ENCODE data around the gene ERC2.

ERC2 gene

GRCh38 chr3:55636300-55637195 lies 831.7 kb downstream of the ERC2 start:
- no peaks in the 10 kb centered on the region for H3K9me2 ChIP-seq (ENCODE audit: low read depth, low read length)
- no peak overlapping the region for H3K9ac ChIP-seq (ENCODE audit: low read length)
- no peak overlapping the region for H3K27ac ChIP-seq (ENCODE audit: low read depth, low read length, poor library complexity, severe bottlenecking)
- H3K4me3 ChIP-seq (ENCODE audit: low read depth, low read length, poor library complexity, severe bottlenecking): no peak overlapping the region
- no peak overlapping the region for H2AFZ ChIP-seq (ENCODE audit: low read length)
- TF ChIP-seq EZH2 (IDR thresholded peaks at IDR 0.05; ENCODE audit: borderline replicate concordance, low read length): no peak
- no peak for TF ChIP-seq CTCF (IDR thresholded peaks at IDR 0.05; ENCODE audit: low read length)
- H3F3A ChIP-seq (ENCODE audit: insufficient read depth, low read length): no peaks in the 10 kb centered on the region
- no peaks in the 10 kb centered on the region for H3K9me3 ChIP-seq (ENCODE audit: low read length)
- H3K4me1 ChIP-seq (ENCODE audit: insufficient read depth, low read length, severe bottlenecking): no peaks in the 10 kb centered on the region
- no peaks in the 10 kb centered on the region for H3K79me2 ChIP-seq (ENCODE audit: insufficient read depth, low read length)
- H4K20me1 ChIP-seq (ENCODE audit: insufficient read depth, low read length): no peaks in the 10 kb centered on the region
- no peaks in the 10 kb centered on the region for H3K27me3 ChIP-seq (ENCODE audit: insufficient read depth, low read length)
- no peaks in the 10 kb centered on the region for H3K36me3 ChIP-seq (ENCODE audit: insufficient read depth, low read length)
- H3K4me2 ChIP-seq (ENCODE audit: low read length): no peak overlapping the region

GRCh38 chr3:55634345-55634744 lies 833.9 kb downstream of the ERC2 start:
- Histone ChIP-seq H3K27ac (ENCODE audit: low read depth, low read length, poor library complexity, severe bottlenecking) (no peak overlapping the region), H3K9ac (ENCODE audit: low read length) (no peak overlapping the region), H3K36me3 (ENCODE audit: insufficient read depth, low read length) (no peaks in the 10 kb centered on the region), H3K4me1 (ENCODE audit: insufficient read depth, low read length, severe bottlenecking) (no peaks in the 10 kb centered on the region), H3K79me2 (ENCODE audit: insufficient read depth, low read length) (no peaks in the 10 kb centered on the region), H3K9me3 (ENCODE audit: low read length) (no peaks in the 10 kb centered on the region), H3K27me3 (ENCODE audit: insufficient read depth, low read length) (no peaks in the 10 kb centered on the region), H3F3A (ENCODE audit: insufficient read depth, low read length) (no peaks in the 10 kb centered on the region), H3K4me2 (ENCODE audit: low read length) (no peak overlapping the region), H2AFZ (ENCODE audit: low read length) (no peak overlapping the region), H3K4me3 (ENCODE audit: low read depth, low read length, poor library complexity, severe bottlenecking) (no peak overlapping the region), H3K9me2 (ENCODE audit: low read depth, low read length) (no peaks in the 10 kb centered on the region), H4K20me1 (ENCODE audit: insufficient read depth, low read length) (no peaks in the 10 kb centered on the region)
- TF ChIP-seq EZH2 (IDR thresholded peaks at IDR 0.05; ENCODE audit: borderline replicate concordance, low read length) (no peak), CTCF (IDR thresholded peaks at IDR 0.05; ENCODE audit: low read length) (no peak)

- H3K9ac ChIP-seq (ENCODE audit: low read length): no peak overlapping the region
- H3K79me2 ChIP-seq (ENCODE audit: insufficient read depth, low read length): no peaks in the 10 kb centered on the region
- no peaks in the 10 kb centered on the region for H3K9me2 ChIP-seq (ENCODE audit: low read depth, low read length)
- H3F3A ChIP-seq (ENCODE audit: insufficient read depth, low read length): no peaks in the 10 kb centered on the region
- H3K36me3 ChIP-seq (ENCODE audit: insufficient read depth, low read length): no peaks in the 10 kb centered on the region
- H3K4me3 ChIP-seq (ENCODE audit: low read depth, low read length, poor library complexity, severe bottlenecking): no peak overlapping the region
- H2AFZ ChIP-seq (ENCODE audit: low read length): no peak overlapping the region
- no peaks in the 10 kb centered on the region for H3K27me3 ChIP-seq (ENCODE audit: insufficient read depth, low read length)
- H3K9me3 ChIP-seq (ENCODE audit: low read length): no peaks in the 10 kb centered on the region
- no peak overlapping the region for H3K27ac ChIP-seq (ENCODE audit: low read depth, low read length, poor library complexity, severe bottlenecking)
- TF ChIP-seq EZH2 (IDR thresholded peaks at IDR 0.05; ENCODE audit: borderline replicate concordance, low read length): no peak
- peak; percentile 5; the same call in 1 of the 2 replicates for TF ChIP-seq CTCF (IDR thresholded peaks at IDR 0.05; ENCODE audit: low read length)
- H3K4me2 ChIP-seq (ENCODE audit: low read length): no peak overlapping the region
- no peaks in the 10 kb centered on the region for H4K20me1 ChIP-seq (ENCODE audit: insufficient read depth, low read length)
- no peaks in the 10 kb centered on the region for H3K4me1 ChIP-seq (ENCODE audit: insufficient read depth, low read length, severe bottlenecking)
These were observed 834.9 kb downstream of the ERC2 start for GRCh38 chr3:55633333-55633732.
